Stimulated activated CD4-positive, alpha-beta T cell treated with anti-CD3 and anti-CD28 coated beads, Interleukin-1b, Interleukin-23, amount 100 ng/mL, for 24 hours (primary cell): ENCODE measurements around the gene STK4.

Experiments used
- DNase-seq, 4 experiments: peaks; one replicate each; pipeline ENCODE4 v3.0.0-alpha.2; 2020; ENCODE audit warnings: low read depth in 4 of 4, low spot score in 1 of 4

STK4 gene

DNA sequence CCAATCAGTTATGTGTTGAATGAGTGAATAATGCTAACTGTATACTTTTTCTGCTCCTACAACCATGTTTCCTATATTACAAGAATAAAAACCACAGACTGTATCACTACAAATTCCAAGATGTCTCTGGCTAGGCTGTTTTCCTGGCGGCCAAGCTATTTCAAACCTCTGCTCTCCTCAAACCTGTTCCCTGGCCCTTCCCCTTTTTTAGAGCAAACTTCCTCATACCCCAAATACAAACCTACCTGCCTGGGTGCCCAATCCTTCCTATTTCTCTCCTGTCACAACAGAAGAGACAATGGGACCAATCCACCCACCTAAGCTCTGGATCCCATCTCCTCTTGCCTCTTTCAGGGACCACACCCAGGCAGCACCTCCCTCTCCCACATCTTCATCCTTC lies 13.6 kb upstream of the STK4 start:
- DNase-seq, result no peak

- DNase-seq, result no peak
Measured at GRCh38 chr20:44954211-44954610, 12.1 kb upstream of the STK4 start.

- DNase-seq, result no peak
Measured at GRCh38 chr20:44955270-44955669, 11.0 kb upstream of the STK4 start.

- DNase-seq, result no peak
Measured at GRCh38 chr20:44956410-44956809, 9.9 kb upstream of the STK4 start.

DNA sequence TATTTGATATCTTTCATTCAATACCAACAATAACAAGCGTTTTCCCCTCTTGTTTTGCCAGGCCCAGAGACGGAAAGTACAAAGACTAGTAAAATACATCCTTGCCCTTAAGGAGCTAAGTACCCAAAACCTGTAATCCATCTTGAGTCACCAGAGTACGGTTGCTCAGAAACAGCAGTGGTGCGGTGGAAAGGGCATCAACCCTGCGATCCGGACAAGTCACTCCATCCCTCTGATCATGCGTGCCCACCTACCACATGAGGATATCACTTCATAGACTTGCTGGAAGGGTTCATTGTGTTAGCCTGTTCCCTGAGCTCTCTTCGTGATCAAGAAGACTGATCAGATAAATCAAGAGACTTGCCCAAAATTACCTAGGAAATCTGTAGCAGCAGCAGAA lies 8.0 kb upstream of the STK4 start:
- DNase-seq, result no peak

DNA sequence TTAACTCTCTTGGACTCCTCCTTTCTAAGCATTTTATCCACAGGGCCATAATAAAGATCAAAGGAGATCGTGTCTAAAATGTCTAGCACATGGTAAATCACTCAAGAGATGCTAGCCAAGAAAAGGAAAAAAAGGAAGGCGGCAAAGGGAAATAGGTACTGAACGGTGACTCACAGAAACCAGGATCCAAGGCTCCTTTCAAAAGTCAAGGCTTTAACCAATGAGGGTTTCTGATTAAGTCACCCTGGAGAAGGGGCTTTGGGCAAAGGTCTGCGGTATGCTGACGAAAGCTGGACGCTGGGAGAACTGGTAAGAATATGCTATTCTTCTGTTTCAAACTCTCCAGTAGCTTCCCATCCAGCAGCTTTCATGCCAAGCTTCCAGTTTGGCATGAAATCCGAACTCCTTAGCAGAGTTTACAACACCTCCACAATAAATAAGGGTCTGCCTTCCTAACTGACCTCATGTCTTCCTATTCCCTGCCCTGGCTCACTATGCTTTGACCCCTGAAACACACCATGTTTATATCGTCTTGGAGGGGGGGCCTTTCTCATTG lies 7.2 kb upstream of the STK4 start:
- DNase-seq, result no peak

DNA sequence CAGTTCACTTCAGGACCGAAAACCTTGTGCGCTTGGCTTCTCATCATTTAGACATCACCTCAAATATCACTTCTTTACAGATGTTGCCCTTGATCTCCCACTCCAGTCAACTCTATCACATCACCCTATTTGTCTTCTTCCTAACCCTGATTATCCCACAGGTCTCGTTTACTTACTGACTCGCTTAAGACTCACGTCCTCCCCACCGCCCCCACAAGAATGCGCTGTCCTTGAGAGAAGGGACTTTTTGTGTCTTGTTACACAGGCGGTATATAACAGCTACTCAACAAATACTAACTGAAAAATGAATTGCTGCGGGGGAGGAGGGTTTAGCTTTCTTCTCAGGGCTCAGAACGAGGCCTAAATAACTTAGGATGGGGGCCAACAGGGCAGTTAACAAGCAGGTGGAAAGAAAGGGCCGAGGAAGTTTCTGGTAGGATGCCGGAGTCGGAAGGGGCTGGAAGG lies 6.6 kb upstream of the STK4 start:
- DNase-seq, result peak; percentile 47 to 62 (median 59)

DNA sequence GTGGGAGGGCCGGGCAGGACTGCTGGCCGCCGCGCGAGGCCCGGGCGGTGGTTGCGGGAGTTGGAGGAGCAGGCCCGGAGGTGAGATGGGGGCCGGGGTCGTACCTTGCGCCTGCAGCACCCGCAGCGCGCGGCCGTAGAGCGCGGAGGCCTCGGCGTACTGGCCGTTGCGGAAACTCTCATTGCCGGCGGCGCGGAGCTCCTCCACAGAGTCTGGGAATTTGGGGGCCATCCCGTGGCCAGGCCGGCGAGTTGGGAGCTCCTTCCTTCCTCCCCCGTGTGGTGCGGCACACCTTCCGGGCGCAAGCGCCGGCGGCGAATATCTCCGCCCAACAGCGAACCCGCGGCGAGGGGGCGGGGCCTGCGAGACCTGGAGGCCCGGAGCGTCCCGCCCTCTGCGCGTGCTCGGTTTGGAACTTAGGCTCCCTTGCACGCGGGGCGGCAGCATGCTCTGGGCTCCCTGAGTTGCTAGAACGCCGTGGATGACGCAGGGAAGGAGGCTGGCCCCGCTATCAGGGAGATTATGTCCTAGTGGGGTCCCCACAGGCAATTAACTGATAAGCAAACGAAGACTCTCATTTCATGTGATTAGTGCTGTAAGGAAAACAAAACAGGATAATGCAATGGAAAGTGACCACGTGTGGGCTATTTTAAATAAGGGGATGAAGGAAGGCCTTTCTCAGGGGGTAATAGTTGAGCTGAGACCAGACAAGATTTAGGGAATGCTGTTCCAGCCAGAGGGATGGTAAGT lies 6.0 kb upstream of the STK4 start, which contains the start of gene TOMM34:
Gene TOMM34, minus strand, starts transcription at position 295 of the 750 bp plus-strand sequence. Its CDS starts 64 bp downstream, at position 231.
- DNase-seq, result peak; percentile 88 to 96 (median 95)

- DNase-seq, result no peak
Measured at GRCh38 chr20:44961011-44961869, 5.1 kb upstream of the STK4 start.

DNA sequence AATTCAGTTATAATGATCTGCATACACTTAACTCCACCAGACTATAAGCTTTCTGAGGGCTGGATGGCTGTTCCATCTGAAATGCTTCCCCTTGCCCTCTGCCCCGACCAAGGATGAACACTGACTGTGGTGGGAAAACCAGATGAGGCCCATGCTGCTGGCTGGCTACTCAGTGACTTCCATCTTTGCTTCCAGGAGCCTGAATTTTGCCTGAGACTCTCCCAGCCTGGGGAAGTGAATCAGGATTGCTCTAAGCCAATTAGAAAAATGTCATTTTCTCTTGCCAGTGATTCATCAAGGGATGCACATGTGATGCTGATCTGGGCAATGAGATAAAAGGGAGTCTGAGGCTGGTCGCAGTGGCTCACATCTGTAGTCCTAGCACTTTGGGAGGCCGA lies 4.4 kb upstream of the STK4 start:
- no peak for DNase-seq

- no peak for DNase-seq
Measured at GRCh38 chr20:44962483-44962882, 3.8 kb upstream of the STK4 start.

DNA sequence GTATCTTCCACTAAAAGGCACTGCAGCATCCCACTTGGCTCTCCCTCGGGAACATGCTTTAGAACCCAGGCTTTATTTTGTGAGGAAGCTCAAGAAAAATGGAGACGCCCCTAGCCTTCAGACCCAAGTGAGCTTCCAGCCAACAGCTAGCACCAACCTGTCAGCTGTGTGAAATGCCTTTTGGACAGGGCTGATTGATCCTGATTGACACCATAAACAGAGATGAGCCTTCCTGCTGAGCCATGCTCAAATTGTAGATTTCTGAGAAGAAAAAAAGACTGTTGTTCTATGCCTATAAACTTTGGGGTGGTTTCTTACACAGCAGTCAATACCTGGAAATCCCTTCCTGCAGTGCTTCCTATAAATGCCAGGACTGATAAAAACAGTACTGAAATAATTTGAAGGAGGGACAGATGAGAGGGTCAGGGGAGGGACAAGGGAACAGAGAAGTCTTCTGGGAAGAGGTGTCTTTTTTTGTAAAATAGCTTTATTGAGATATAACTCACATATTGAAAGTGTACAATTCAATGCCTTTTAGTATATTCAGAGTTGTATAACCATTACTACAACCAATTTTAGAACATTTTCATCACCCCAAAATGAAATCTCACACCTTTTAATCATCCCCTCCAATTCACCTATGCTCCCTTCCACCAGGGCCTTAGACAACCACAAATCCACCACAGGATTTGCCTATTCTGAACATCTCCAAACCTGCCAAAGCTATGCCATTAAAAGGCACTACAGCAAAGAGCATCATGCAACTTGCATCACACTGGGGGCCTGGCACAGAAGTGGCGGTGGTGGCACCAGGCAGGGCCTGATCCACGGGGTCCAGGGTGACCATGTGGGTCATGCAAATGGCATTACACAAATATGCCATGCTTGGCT lies 2.7 kb upstream of the STK4 start:
- no peak for DNase-seq

GRCh38 chr20:44965651-44966029 lies 672 bp upstream of the STK4 start:
- DNase-seq, result no peak

DNA sequence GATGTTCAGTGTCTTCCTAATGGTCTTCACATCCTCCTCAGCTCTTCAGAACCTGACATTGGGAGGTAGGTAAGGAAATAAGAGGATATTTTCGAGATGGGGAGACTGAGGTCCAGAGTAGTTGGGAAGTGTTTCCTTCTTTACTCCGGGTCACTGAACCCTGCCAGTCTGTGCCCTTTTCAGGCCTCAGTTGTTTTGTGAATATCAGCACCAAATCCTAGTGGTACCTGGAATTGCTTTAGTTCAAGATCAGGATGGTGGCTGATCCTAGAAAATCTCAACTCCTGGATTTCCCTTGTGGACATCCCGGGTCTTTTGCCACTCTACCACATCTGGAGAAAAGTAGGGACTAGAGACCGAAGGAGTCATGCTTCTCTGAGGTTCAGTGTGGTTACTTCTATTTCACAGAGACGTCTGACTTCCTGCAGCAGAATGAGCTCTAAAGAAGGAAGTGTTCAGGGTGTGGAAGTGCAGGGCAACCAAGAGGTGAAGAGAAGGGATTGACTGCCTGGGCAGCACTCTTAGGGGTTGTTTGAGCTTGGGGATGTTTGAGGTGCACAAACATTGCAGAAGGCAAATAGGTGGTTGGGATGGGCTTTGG lies 995 bp downstream of the STK4 start:
- DNase-seq, result no peak

DNA sequence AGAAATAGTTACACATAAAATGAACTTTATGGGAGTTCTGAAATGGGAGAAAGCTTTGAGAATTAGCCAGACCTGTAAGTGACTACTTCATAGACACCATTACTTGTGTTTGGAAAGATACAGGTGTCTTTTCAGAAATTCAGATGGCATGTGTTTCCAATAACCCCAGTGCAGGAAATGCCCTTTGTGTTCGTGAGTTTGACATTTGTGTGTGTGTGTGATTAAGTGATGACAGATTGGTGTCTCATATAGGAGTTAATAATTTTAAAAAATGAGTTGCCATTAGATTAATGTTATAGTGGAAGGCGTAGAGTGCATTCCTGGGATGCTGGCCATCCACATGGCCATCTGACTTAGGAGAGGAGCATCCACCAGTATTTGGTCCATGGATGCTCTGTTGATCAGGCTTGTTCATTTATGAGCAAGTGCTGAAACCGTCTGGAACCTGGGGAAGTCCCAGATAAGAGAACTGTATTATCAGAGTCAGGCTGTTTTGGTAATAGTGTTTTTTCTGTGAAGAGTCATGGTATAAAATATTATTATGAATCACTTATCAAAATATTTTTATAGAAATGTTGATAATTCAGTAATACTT lies 3.1 kb downstream of the STK4 start:
- no peak for DNase-seq

DNA sequence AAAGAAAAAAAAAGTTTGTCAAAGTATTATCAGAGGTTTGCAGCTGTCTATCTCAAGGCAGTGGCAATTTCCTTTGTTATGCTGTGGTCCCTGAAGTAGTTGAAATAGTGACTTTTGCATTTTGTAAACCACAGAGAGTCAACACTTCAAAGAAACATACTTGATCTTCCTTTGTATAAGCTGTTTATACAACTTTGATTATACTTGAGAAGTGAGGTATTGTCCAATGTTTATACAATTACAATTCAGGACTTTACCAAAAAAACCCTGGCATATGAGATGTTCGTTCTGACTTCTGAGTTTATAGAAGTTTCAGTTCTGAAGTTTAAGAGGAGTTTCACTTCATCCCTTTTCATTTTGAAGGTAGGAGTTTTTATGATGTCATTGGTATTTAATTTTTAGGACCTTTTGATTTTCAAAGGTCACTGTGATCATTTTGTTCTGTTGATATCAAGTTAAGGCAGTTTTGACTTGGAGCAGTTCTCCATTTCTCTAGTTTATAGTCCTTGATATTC lies 4.0 kb downstream of the STK4 start:
- DNase-seq, result no peak

DNA sequence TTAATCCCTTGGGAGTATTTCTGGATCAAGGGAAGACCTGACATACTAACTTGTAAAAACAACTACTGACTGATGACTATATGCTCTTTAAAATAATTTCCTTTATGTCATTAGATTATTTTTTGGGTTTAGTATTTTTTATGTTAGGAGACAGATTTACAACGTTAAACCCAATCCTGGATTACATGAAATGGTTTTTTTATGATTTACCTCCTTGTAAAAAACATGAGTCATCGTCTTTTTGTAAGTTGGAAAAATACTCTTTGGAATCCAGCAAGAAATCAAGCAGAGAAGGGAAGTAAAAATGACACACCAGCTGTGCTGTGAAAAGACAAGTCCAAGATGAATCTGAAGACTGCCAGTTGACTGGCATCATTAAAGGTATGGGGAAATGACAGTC lies 6.7 kb downstream of the STK4 start:
- DNase-seq, result no peak

DNA sequence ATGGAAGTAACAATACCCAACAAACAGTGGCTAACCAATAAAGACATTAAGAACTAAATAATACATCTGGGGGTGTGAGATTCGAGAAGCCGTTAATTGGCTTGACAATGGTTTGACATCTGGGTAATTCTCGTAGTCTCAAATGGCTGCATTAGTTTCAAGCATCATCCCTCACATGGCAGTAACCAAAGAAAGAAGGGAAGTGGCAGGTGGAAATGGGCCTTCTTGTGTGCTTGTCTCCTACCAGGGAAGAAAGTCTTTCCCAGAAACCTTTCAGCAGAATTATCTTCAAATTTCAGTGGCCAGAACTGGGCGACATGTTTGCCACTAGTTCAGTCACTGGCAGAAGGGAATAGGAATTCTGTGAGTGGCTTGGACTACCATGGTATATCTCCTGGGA lies 10.4 kb downstream of the STK4 start:
- DNase-seq, result no peak

DNA sequence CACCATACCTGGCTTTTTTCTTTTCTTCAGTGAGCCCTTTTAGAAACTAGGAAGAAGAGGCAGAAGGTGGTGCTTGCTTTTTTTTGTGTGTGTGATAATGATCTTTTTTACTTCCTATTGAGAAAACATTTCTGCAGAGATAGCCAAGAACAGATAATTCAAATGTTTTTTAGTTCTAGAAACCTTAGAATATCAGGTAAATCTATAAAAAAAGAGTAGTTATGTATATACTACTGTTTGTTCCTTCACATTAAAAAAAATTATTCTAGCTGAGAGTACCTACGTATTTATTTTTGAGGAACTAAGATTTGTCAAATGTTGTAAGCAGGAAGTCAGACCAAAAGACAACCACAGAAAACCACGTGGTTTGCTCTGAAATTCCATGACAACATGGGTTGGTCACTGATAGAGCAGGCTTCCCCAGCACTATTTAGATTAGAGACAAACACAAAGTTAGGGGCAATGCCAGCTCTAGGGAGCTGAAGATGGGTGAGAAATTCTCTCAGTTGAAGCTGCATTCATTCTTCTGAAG lies 12.8 kb downstream of the STK4 start:
- no peak for DNase-seq
